HG02870 (cell line): ENCODE measurements around the gene RFX2.
"Not testable (repeated sequence)": the region's sequence is repeated elsewhere in the genome, so short reads cannot be mapped to it uniquely, and the experiment has no call there.

ENCODE experiments used
- ATAC-seq: cut with Tn5 transposase; IDR thresholded peaks from one replicate; pipeline ENCODE4 v1.9.1; 2021; ENCODE audit warnings: mild to moderate bottlenecking, moderate library complexity; ENCODE audit not compliant: unreplicated experiment

Gene RFX2

DNA sequence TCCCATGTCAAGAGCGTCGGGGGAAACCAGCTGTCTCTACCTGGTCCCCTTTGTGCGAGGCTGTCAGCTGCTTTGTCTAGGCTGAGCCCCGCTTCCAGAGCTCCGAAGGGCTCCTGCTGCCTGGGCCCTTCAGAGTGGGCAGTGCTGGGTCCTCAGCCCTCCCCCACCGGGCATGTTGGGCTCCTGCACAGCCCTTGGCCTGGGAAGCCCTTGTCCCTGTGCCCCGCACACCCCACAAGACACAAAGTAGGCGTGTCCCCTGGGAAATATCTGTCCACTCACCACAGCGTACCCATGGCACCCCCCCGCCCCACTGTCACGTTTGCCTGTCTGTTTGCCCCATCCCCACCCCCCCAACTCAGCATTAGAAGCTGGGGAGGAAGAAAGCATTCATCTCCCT, 92.7 kb downstream of the RFX2 start:
- no peak for ATAC-seq

DNA sequence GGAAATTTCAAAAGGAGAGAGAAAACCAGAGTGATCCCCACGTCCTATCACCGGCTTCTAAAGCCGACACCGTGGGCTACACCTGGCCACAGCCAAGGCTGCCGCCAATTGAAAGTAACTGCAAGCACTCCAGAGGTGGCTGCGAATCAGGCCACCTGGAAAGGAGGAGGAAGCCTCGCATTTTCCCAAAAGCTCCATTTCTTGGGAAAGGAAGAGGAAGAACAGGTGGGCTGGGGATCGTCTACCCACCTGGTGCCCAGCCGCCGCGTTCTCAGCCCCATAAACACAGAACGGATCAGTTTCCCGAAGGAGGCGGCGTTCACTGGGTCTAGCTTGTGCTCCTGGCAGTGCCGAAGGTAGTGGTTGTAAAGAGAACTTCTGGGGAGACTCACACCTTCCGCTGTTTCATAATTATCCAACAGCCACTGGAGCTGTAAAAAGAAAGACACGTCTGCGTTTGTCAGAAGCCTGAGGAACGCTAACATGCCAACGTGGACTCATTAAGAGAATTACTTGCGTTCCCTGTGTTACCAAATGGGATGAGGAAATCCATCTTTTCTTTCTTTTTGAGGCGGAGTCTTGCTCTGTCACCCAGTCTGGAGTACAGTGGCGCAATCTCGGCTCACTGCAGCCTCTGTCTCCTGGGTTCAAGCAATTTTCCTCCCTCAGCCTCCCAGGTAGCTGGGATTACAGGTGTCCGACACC, 94.3 kb downstream of the RFX2 start:
- no peak for ATAC-seq

DNA sequence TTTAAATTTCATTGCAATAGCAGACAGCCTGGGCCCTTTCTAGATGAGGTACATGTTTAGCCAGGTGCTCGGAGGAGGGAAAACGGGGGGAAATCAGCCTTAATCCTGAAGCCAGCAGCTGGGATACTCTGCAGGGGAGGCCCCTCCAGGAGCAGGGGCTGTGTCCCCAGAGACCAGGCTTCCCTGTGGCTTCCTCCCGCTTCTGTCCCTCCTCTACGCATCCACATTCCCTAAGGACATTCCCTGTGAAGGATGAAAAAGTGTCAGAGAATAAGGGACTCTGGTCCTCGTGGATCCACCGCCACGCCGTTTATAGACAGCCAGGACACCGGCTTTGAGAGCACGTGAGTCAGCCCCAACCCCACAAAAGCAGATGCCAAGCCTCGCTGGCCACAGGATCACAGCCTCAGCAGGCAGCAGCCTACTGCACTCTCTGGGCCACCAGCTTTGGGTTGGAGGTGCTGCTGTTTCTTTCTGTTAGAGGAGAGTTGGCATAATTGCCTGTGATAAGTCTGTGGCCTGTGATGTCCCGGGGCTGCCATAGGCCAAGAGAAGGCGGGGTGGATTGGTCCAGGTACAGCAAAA, 95.7 kb downstream of the RFX2 start:
- ATAC-seq = no peak

DNA sequence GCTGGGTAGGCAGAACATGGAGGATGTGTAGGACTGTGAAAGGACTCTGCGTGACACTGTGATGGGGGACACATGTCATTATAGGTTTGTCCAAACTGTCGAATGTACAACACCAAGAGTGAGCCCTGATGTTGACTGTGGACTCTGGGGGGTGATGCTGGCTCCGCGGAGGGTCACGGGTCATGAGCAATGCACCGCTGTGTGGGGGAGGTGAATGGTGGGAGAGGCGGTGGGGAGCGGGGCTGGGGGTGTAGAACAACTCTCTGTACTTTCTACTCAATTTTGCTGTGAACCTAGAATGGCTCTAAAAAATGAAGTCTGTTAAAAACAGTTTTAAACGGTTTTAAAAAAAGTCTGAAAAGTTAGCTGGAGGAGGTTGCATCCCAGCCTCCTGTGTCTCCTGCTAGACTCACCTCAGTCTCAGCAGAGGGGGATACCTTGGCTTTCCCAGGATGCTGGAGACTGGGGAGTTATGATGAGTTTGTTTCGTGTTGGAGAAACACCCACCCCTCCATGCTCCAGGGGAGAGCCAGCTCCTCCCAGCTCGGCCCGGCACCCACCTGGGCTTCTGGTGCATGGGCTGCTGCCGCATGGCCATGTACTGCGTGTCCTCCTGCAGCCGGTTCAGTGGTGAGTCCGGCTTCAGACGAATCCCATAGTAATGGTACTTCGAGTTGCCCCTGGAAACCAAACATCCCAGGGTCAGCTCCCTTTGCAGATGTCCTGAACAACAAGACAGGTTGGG, 97.7 kb downstream of the RFX2 start:
- no peak for ATAC-seq

DNA sequence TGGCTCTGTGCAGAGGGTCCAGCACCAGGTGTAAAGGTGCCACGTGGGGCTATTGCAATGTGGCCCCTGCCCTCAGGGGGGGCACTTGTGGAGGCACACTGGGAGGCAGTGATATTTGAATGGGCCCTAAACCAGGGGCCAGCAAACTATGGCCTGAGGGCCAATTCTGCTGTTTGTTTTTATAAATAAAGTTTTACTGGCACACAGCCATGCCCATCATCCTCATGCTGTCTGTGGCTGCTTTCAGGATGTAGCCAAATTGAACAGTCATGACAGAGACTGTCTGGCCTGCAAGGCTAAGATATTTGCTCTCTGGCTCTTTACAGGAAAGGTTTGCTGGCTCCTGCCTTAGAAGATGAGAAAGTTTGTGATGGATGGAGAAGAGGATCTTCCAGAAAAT, 98.5 kb downstream of the RFX2 start:
- no peak for ATAC-seq

DNA sequence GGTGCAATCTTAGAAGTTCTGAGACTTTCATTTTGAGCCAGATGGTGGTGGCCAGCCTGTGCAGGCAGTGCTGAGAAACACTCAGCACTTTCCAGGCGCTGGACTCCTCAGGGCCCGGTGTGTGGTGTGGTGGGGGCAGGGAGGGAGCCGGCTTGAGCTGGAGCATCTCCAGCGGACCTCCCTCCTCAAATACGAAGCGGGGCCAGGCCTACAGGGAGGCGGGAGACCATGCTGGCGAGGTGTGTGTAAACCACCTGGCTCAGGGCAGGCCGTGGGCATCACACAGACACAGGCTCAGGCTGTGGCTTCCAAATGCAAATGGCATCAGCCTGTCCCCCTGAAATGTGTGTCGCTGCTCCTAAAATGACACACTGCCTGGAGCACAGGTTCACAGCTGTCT, 99.1 kb downstream of the RFX2 start:
- no peak for ATAC-seq

DNA sequence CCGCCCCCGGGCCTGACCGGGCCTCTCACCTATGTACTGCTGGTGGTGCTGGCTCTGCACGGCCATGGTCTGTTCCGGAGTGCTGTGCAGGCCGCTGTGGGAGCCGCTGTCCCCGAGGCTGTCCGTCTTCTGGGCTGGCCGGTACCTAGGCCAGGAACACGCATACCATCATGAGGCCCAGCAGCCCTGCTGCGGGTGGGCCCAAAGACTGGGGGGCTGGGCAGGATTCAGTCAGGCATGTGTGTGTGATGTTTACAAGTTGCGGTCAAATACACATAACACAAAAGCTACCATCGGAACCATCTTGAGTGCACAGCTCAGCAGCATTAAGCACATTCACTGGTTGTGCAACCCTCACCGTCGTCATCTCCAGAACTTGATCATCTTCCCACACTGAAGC, 100.2 kb downstream of the RFX2 start:
- ATAC-seq = no peak

DNA sequence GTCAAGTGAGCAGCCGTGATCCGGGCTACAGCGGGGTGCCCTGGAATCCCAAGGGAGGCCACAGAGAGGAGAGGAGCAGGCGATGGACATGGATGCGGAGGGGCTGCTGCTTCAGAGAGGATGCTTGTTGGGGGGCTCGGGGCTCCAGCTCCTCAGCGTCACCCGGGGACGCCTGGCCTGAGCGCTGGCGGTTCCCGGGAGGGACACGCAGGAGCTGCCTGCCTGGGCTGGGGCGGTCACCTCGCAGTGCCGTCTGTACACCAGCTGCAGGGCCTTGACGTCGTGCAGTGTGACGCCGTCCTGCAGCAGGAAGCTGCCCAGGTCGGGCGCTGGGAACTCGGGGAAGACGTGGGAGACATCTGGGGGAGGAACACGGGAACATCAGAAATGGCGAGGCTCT, 102.4 kb downstream of the RFX2 start:
- no peak for ATAC-seq

DNA sequence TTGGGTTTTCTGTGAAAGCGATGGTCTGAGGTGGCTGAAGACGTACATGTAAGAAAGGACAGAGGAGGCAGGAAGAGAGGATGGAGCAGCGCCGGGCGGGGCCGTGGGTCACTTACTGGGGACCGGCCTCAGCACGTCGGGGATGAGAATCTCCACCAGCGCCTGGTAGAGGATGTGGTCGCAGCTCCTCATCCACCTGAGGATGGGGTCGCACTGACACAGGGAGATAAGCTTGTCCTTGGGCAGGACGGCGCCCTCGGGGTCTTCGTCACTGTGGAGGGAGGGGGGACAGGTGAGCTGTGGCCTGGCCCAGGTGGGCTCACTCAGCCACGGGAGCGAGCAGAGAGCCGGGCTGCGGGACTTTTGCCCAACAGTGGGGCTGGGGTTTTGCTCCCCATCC, 103.4 kb downstream of the RFX2 start:
- ATAC-seq = no peak

DNA sequence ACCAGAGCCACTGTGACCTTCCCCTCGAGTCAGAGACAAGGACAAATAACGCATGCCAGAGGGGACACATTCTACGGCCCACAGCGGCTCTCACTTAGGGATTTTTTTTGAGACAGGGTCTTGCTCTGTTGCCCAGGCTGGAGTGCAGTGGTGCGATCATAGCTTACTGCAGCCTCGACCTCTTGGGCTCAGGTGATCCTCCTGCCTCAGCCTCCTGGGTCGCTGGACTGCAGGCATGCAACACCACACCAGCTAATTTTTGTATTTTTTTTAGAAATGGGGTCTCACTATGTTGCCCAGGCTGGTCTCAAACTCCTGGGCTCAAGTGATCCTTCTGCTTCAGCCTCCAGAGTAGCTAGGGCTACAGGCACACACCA, 104.2 kb downstream of the RFX2 start:
- ATAC-seq = not testable (repeated sequence)

DNA sequence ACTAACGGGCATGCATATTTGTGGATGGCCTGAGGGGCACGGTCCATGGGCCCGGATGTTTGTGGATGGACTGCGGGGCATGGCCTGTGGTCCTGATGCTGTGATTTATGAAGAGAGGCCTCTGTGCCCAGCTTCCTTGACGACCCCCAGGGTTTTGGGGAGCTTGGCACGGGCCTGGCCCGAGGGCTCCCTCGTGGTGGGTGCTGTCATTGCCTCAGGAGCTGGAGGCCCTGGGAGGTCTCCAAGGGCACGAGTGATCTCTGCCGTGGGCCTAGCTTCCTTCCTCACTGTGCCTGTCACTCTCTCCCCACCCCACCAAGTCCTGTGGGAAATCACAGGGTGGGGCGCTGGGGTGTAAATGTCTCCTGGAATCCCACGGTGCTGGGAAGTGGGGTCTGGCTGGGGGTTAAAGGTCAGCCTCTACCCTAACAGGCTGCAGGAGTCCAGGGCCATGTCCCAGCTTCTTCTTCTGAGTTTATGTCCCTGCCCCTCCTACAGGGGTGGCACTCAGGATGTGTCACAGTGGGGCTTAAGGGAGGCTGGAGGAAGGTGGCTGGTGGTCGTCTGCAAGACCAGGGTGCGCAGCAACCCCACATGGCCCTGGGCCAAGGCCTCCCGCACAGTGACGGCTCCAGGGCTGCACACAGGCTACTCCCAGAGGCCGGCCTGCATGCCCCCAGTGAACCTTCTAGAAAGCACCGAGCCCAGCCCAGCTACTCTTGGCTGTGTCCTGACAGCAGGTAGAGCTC, 104.8 kb downstream of the RFX2 start:
- no peak for ATAC-seq

DNA sequence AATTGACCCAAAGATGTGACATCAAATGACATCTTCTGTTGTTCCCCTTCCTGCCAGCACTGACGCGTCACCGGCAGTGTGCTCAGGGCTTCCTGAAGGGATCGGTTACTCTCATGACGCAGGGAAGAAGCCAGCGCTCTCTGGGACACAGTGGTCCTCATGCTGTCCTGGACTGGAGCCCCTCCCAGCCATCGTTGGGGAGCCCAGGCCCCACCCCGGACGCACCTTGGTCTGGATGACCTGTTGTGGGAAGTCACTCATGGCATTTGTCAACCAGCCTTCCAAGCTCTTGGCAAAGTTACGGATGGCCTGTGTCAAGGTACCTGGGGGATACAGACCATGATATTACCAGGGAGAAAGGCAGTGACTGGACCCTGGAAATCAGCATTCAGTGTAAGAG, 106.3 kb downstream of the RFX2 start:
- no peak for ATAC-seq

DNA sequence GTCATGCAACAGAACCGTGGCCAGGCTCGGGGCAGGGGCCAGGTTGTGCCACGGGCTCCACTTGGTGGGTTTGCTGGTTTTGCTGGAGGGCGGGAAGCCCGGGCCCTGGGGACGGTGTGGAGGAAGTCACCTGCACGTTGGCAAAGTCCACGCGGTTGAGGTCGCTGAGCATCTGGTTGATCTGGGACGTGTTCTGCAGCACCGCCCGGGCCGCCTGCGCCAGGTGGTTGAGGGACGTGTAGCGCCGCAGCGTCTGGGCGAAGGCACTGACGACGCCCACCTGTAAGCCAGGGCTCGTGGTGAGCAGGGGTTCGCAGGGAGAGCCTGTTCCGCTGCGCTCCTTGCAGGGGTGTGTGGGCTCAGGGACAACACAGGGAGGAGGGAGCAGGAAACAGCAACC, 107.7 kb downstream of the RFX2 start:
- no peak for ATAC-seq

DNA sequence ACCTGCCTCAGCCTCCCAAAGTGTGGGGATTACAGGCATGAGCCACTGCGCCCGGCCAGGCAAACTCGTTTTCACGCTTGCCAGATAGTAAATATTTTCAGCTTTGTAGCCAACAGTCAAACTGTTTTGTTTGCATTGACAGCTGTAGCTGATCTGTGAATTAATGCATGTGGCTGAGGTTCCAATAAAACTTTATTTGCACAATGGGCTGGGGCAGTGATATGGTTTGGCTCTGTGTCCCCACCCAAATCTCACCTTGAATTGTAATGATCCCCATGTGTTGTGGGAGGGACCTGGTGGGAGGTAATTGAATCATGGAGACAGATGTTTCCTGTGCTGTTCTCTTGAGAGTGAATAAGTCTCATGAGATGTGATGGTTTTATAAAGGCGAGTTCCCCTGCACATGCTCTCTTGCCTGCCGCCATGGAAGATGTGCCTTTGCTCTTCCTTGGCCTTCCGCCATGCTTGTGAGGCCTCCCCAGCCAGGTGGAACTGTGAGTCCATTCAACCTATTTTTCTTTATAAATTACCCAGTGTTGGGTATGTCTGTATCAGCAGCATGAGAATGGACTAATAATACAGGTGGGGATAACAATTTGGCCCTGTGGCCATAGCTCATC, 110.0 kb downstream of the RFX2 start:
- no peak for ATAC-seq

DNA sequence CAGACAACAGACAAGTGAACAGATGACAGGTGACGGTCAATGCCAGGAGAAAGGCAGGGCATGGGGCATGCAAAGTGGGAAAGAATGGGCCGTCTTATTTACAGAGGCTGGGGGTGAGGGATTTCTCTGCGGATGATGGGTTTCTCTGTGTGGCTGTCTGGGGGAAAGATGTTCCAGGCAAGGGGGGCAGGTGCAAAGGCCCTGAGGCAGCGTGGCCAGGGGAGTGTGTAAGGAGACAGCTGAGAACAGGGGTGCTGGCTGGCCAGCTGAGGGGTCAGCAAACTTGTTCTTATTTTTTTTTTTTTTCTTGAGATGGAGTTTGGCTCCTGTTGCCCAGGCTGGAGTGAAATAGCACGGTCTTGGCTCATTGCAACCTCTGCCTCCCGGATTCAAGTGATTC, 110.6 kb downstream of the RFX2 start:
- no peak for ATAC-seq

DNA sequence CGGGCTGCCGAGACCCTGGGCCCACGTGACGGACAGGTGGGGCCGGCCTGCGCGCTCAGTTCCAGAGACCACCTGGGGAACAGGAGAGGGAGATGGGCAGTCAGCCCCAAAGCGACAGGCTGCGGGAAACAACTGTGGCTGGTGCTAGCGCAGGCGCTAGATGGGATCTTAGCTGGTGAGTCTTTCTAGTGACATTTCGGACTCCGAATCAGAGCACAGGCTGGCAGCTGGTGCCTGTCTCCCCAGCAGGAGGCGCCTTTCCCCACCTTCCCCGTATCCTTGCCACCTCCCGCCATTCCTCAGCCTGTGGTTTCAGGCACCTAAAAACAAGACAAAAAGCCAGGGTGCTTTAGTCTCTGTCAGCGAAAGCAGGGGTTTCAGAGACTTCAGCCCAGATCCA, 112.9 kb downstream of the RFX2 start:
- ATAC-seq = no peak

DNA sequence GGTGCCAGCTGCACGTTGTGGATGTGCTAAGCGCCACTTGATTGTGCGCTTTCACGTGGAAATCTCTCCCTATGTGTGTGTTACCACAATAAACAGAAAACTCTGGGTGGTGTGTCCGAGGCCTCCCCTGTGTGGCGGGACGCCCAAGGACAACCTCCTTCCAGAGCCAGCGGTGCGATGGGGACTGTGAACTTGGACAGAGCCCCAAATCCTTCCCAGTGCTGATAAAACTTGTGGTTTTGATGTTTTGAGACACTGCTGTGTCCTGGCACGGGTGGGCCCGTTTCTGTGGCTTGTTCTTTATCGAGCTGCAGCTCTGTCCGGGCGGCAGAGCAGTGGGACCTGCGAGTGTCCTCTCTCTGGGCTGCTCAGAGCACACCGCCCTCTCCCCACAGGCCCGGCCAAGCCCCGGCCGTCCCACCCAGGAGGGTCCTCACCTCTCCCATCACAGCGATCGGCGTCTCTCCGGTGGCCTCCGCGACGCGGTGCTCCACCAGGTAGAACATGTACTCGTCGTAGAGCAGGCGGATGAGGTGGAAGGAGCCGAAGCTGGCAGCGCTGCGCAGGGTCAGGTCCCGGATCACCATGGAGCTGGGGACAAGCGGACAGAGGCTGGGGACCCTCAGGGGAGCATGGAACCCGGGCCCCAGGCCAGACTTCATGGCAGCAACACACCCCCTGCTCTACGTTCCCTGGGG, 113.5 kb downstream of the RFX2 start:
- no peak for ATAC-seq

DNA sequence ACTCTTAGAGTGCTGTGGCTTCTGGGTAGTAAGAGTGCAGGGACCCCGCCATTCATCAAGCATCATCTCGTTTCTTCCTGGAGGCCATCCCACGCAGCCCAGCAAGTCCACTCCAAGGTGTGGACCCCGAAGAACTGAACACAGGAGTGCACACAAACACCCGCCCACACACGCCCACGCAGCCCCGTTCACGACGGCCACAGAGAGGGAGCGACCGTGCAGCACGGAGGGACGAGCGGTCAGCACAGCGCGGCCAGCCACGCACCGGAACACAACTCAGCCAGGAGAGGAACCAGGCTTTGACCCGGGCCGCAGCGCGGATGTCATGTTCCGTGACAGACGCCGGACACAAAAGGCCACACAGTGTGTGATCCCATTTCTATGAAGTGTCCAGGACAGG, 114.2 kb downstream of the RFX2 start:
- no peak for ATAC-seq

DNA sequence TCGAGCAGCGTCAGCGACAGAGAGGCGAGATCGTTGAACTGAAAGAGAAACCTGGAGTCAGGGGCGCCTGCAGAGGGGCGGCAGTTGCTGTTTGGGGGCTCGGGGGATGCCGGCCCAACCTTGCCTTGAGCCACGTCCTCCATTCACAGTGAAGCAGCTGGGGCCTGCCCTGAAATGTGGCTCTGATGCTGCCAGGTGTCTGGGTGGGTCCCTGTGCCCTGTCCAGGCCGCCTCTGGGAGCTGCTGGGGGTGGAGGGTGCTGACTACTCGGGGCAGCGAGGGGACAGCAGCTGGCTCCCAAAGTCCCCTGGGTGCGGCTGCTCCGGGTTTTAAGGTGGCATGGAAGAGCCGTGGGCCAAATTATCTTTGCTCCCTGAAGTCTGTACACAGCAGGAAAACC, 114.7 kb downstream of the RFX2 start:
- ATAC-seq = no peak

DNA sequence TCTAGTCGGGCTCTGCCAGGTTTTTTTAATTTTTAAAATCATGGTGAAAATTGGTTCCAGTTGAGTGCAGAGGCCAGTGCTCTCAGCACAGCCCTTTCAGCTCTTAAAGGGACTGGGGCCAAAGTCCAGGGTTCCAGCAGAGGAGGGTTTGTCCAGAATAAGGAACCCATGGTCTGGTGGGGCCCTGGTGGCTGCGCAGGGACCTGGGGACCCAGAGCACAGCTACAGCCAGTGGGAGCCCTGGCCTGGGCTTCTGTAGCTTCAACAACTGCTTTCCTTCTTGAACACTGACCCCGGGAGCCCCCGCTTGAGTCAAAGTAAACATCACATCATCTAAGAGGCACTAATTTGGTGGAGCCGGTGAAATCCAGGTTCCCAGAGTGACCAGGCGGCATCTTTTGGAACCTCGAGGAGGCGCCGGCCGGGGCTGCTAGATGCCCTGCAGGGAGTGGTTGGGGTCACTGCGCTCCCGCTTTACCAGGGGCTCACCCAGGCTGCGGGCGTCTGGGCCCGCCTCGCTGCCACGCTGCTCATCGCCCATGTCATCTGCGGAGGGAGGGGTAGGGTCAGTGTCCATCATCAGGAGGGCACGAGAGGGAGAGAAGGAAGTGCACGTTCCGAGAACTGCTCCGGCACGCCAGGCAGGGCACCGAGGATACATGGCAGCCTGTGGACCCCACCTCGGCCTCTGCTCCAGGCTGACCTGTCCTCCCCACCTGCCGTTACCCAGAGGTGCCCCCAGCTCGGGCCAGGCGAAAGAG, 115.7 kb downstream of the RFX2 start:
- no peak for ATAC-seq
